LNCaP clone FGC (cell line): ENCODE data around the gene SF3B5.
A peak's percentile ranks its signal among the peaks of the same experiment; 100 is the strongest.

ENCODE experiments used
- DNase-seq: peaks from one replicate; pipeline ENCODE4 v3.0.0-alpha.2; 2011; ENCODE audit warnings: low read depth
- H3K4me3 ChIP-seq: 2 replicates; pipeline ENCODE4 v1.5.1; 2011; ENCODE audit warnings: mild to moderate bottlenecking, low read depth, low read length, control low read depth
- CTCF ChIP-seq: IDR thresholded peaks from 2 replicates; pipeline ENCODE4 v1.5.1; 2012; ENCODE audit warnings: mild to moderate bottlenecking; ENCODE audit not compliant: control insufficient read depth, insufficient read depth; ENCODE audit errors: extremely low read depth

The SF3B5 gene

GRCh38 chr6:144110210-144110609 lies 14.8 kb upstream of the SF3B5 start:
- no peak overlapping the region for H3K4me3 ChIP-seq
- no peak for TF ChIP-seq CTCF
- no peak for DNase-seq

GRCh38 chr6:144106206-144106605 lies 10.8 kb upstream of the SF3B5 start:
- no peak for DNase-seq
- H3K4me3 ChIP-seq = no peak overlapping the region
- TF ChIP-seq CTCF = no peak

- peak; percentile 72 for TF ChIP-seq CTCF
- peak; percentile 50 for DNase-seq
- H3K4me3 ChIP-seq = no peak overlapping the region
Observed at GRCh38 chr6:144104898-144105487, 9.6 kb upstream of the SF3B5 start.

- no peak overlapping the region for H3K4me3 ChIP-seq
- no peak for TF ChIP-seq CTCF
- no peak for DNase-seq
Observed at GRCh38 chr6:144104488-144104887, 9.1 kb upstream of the SF3B5 start.

- no peak overlapping the region for H3K4me3 ChIP-seq
- DNase-seq = no peak
- no peak for TF ChIP-seq CTCF
Observed at GRCh38 chr6:144103026-144103563, 7.7 kb upstream of the SF3B5 start.

GRCh38 chr6:144098993-144099392 lies 3.6 kb upstream of the SF3B5 start:
- TF ChIP-seq CTCF = no peak
- H3K4me3 ChIP-seq = no peak overlapping the region
- no peak for DNase-seq

GRCh38 chr6:144094731-144095133 lies 641 bp downstream of the SF3B5 start:
- H3K4me3 ChIP-seq = peak overlapping the region; percentile 91
- DNase-seq = no peak
- TF ChIP-seq CTCF = no peak
